Neutrophil (primary cell): ENCODE measurements around the gene PPP5C.

Source experiments
- H3K27ac ChIP-seq: fragments of 200-600 bp; sonication (generic); 2 replicates; pipeline ENCODE4 v1.5.1; 2016; ENCODE audit warnings: mild to moderate bottlenecking, moderate library complexity
- H3K27me3 ChIP-seq: fragments of 200-600 bp; sonication (generic); 2 replicates; pipeline ENCODE4 v1.6.0; 2016; ENCODE audit warnings: mild to moderate bottlenecking
- H3K36me3 ChIP-seq: fragments of 200-600 bp; sonication (generic); 2 replicates; pipeline ENCODE4 v1.5.1; 2017
- H3K4me1 ChIP-seq, 2 experiments: fragments of 200-600 bp in 1 of 2; sonication (generic) in 1 of 2; 1 replicate in 1 of 2; 2 replicates in 1 of 2; pipeline versions ENCODE4 v1.5.1 to v1.6.1; 2013 to 2016; ENCODE audit warnings: low read depth in 1 of 2, low read length in 1 of 2, mild to moderate bottlenecking in 1 of 2, moderate library complexity in 1 of 2; ENCODE audit not compliant: control insufficient read depth in 1 of 2, insufficient read depth in 1 of 2
- H3K4me3 ChIP-seq, 2 experiments: fragments of 200-600 bp in 1 of 2; sonication (generic) in 1 of 2; 1 replicate in 1 of 2; 2 replicates in 1 of 2; pipeline ENCODE4 v1.5.1; 2013 to 2016; ENCODE audit warnings: low read depth in 1 of 2, low read length in 1 of 2, mild to moderate bottlenecking in 1 of 2, moderate library complexity in 1 of 2
- H3K9me3 ChIP-seq: fragments of 200-600 bp; sonication (generic); 2 replicates; pipeline ENCODE4 v1.5.1; 2016
- CTCF ChIP-seq: fragments of 200-600 bp; sonication (generic); IDR thresholded peaks from 2 replicates; pipeline ENCODE4 v1.5.1; 2016; ENCODE audit warnings: antibody characterized with exemption

PPP5C gene

DNA sequence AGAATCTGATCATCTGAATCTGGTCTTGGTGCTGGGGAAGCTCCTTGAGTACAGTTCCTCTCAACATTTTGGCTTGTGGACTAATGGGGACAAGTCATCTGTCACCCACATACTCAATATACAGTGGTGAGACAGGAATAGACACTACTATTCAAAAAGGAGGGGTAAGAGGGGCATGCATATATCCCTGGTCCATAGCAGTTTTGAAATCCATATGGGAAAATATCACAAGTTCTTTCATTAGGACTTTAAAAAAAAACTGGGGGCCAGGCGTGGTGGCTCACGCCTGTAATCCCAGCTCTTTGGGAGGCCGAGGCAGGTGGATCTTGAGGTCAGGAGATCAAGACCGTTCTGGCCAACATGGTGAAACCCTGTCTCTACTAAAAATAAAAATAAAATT lies 20.3 kb upstream of the PPP5C start:
- Histone ChIP-seq H3K36me3 (no peaks in the 10 kb centered on the region), H3K4me3 (no peak overlapping the region), H3K9me3 (peaks cover 9% of the 10 kb centered on the region), H3K4me1 (no peaks in the 10 kb centered on the region), H3K27ac (no peak overlapping the region), H3K27me3 (no peaks in the 10 kb centered on the region)
- no peak for TF ChIP-seq CTCF

- Histone ChIP-seq H3K4me3 (no peak overlapping the region), H3K36me3 (no peaks in the 10 kb centered on the region), H3K27me3 (no peaks in the 10 kb centered on the region), H3K4me1 (no peaks in the 10 kb centered on the region), H3K27ac (no peak overlapping the region), H3K9me3 (peaks cover 9% of the 10 kb centered on the region)
- TF ChIP-seq CTCF, result no peak
These were observed 18.8 kb upstream of the PPP5C start for GRCh38 chr19:46328079-46328478.

DNA sequence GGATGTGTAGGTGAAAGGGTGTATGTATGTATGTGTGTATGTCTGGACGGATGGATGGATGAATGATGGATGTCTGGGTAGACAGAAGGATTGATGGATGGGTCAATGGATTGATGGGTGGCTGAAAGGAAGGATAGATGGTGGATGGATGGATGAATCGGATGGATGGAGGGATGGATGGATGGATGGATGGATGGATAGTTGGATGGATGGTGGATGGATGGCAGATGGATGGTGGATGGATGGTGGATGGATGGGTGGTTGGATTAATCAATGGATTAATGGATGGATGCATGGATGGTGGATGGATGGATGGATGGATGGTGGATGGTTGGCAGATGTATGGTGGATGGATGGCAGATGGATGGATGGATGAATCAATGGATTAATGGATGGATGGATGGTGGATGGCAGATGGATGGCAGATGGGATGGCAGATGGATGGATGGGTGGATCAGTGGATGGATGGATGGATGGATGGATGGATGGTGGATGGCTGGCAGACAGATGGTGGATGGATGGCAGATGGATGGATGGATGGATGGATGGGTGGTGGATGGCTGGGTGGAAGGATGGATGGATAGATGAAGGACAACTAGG lies 16.5 kb upstream of the PPP5C start:
- no peak overlapping the region for H3K4me3 ChIP-seq
- H3K4me1 ChIP-seq, result no peaks in the 10 kb centered on the region
- H3K27ac ChIP-seq, result no peak overlapping the region
- no peaks in the 10 kb centered on the region for H3K27me3 ChIP-seq
- no peaks in the 10 kb centered on the region for H3K36me3 ChIP-seq
- no peak for TF ChIP-seq CTCF
- peaks cover 9% of the 10 kb centered on the region for H3K9me3 ChIP-seq

GRCh38 chr19:46337487-46337886 lies 9.4 kb upstream of the PPP5C start:
- Histone ChIP-seq H3K4me1 (no peaks in the 10 kb centered on the region), H3K9me3 (no peaks in the 10 kb centered on the region), H3K4me3 (no peak overlapping the region), H3K36me3 (no peaks in the 10 kb centered on the region), H3K27ac (no peak overlapping the region), H3K27me3 (peaks cover 15% of the 10 kb centered on the region)
- no peak for TF ChIP-seq CTCF

GRCh38 chr19:46339446-46339845 lies 7.4 kb upstream of the PPP5C start:
- Histone ChIP-seq H3K27ac (no peak overlapping the region), H3K36me3 (no peaks in the 10 kb centered on the region)

More at GRCh38 chr19:46339446-46339845, 7.4 kb upstream of the PPP5C start:
- Histone ChIP-seq H3K27me3 (peaks cover 22% of the 10 kb centered on the region), H3K9me3 (no peaks in the 10 kb centered on the region), H3K4me1 (no peaks in the 10 kb centered on the region), H3K4me3 (no peak overlapping the region)
- no peak for TF ChIP-seq CTCF
